COLO668 (cell line): ENCODE data around the gene TMC6.

ENCODE experiments used
- DNase-seq: peaks from one replicate; lab custom pipeline; 2025; ENCODE audit not compliant: unreplicated experiment; lab: John Stamatoyannopoulos, UW

Gene TMC6

GRCh38 chr17:78111727-78112517 lies 16.6 kb downstream of the TMC6 start:
- DNase-seq, result no peak

- no peak for DNase-seq
Measured at GRCh38 chr17:78111016-78111726, 17.4 kb downstream of the TMC6 start.

DNA sequence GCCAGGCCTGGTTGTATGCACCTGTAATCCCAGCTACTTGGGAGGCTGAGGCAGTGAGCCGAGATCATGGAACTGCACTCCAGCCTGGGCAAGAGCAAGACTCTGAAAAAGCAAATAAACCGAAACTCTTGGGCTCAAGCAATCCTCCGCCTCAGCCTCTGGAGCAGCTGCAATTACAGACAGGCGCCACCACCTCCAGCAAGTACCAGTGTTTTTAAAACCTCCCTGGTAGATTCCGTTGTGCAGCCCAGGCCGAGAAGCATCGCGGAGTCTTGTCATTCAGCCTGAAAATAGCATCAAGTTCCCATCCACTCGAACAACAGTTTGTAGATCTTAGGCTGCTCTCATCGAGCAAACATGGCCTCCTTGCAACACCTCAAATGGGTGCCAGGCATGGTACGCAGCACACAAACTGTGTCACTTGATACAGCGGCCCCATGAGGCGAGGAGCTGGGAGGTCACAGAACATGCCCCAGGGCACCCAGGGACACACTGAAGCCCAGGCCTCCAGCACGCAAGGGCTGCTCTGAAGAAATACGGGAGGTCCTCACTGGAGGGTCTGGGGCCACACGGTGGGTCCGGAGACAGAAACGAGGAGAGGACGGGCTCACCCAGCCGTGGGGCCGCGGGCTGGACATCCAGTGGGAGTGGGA lies 18.1 kb downstream of the TMC6 start:
- DNase-seq, result no peak

DNA sequence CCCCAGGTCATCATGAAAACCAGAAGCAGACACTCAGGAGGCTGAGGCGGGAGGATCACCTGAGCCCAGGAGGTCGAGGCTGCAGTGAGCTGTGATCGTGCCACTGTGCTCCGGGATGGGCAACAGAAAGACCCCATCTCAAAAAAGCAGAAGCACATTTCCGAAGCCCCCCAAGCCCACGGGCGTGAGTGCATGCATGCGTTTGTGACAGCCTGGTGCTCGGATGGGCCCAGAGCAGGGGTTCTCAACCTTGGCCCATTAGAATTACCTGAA lies 19.1 kb downstream of the TMC6 start:
- no peak for DNase-seq

DNA sequence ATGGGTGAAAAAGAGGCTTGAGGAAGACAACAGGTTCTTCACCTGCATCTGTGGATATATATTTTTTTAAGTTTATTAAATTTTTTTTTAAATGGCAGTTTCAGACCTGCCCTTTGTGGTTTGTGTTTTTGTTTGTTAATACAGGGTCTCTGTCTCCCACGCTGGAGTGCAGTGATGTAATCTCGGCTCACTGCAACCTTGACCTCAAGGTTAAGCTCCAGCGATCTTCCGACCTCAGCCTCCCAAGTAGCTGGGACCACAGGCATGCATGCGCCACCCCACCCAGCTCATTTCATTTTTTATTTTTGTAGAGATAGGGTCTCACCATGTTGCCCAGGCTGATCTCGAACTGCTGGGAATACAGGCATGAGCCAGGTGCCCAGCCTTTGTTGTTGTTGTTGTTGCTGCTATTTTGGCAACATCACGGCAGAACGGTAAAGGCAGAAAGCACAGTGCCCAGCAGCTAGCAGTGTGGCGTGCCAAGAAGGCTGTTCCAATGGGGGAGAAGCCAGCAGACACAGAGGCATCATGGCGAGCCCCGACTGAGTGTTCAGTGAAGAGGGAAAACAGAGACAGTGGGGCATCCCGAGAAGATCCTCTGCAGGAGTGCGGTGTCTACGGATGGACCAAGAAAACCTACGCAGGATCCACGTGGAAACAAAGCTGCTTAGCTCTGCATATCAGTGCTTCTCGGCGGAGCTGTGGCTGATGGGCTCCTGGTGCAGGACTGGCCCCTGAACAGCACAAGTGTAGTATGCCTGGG lies 19.6 kb downstream of the TMC6 start:
- DNase-seq, result no peak

DNA sequence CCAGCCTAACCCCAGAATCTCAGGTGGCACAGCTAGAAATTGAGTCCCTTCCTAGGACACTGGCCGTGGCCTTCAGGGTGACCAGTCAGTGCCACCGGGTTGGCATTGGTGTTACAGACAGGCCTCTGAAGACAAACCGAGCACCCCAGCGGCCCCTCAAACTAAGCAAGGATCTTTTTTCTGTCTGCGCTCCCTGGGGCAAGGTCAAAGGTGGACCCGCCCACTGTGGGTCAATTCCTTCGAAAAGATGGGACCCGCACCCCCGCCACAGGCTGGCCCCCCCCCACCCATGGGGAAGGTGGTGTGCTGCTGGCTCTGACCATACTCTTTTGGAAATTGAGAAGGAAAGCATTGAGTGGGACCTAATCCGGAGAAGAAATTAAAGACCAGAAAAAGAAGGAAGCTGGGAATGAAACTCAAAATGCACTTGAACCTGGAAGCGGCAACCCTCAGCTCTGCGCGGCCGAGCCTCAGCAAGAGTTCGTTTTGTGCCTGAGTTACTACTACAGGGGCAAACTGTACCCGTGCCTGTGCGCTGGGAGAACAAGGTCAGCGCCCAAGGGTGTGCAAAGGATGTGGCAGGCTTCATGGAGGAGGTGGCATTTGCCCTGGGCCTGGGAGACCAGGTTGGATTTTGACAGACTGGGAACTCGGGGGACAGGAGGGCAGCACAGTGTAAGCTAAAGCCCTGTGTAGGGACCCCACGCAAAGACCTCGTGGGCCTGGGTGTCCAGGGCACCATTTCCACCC lies 20.4 kb downstream of the TMC6 start:
- no peak for DNase-seq

- no peak for DNase-seq
Measured at GRCh38 chr17:78107457-78107856, 21.1 kb downstream of the TMC6 start.

DNA sequence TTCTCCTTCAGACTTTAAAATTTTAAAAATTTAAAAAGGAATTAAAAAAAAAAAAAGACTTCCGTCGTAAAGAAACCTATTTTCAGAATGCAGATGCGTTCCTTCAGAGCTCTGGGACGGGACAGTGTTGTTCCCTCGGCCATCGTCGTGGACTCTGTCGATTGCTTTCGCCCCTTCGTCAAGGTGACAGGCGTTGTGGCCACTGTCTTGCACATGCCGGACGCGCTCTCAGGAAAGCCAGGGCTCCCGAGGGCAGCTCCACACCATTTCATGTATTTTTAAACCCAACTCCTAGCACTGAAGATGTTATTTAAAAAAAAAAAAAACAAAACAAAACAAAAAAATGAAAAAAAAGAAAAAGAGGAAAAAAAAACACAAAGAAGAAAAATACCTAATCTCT lies 22.3 kb downstream of the TMC6 start:
- no peak for DNase-seq

- DNase-seq, result no peak
Measured at GRCh38 chr17:78105551-78105950, 23.0 kb downstream of the TMC6 start.

DNA sequence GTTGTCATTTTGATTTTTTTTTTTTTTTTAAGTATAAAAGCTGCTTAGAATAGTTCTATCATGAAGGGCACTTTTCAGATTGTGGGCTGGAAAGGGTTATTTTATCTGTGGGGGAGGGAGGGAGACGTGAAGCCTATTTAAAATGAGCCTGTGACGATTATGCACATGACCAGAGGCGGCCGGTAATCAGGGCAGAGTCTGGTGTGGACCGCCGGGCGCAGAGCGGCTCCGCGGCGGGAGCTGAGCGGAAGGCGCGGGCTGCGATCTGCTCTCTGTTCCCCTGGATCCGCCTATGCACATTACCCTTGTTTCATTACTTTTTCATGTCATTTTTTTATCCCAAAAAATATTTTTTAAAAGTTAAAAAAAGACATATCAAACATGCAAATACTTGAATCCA lies 23.5 kb downstream of the TMC6 start:
- DNase-seq, result no peak

- DNase-seq, result no peak
Measured at GRCh38 chr17:78104540-78104941, 24.0 kb downstream of the TMC6 start.

DNA sequence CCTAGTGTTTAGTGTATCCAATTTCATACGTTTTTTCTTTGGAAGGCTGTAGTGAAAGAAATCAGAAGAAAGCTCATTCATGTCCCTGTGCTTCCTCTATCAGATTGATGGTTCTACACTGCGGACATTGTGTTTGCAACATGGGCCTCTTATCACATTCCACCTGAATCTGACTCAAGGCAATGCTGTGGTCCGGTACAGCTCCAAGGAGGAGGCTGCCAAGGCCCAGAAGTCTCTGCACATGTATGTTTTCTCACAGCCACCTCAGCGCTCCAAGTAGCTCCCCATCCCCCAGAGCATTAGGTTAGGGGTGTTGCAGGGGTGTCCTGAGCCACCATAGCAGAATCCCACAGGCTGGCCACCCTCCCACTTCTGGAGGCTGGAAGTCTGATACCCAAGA lies 25.2 kb downstream of the TMC6 start:
- DNase-seq, result no peak

DNA sequence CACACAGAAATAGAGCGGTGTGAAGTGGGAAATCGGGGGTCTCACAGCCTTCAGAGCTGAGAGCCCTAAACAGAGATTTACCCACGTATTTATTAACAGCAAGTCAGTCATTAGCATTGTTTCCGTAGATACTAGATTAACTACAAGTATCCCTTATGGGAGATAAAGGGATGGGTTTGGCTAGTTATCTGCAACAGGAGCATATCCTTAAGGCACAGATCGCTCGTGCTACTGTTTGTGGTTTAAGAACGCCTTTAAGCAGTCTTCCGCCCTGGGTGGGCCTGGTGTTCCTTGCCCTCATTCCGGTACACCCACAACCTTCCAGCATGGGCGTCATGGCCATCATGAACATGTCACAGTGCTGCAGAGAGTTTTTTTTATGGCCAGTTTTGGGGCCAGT lies 27.0 kb downstream of the TMC6 start:
- no peak for DNase-seq

GRCh38 chr17:78101112-78101511 lies 27.4 kb downstream of the TMC6 start:
- DNase-seq, result no peak

DNA sequence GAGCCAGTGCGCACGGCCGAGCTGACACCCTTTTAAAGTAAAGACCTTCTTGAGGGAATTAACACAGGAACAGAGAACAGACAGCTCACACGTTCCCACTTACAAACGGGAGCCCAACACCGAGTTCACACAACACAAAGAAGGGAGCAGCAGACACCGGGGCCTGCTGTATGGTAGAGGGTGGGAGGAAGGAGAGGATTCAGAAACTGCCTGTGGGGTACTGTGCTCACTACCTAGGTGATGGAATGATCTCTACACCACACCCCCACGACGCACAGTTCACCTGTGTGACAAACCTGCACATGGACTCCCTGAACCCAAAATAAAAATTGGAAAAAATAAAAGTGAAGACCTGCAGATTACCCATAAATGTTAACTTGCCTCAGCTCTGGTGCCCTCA lies 32.5 kb downstream of the TMC6 start:
- no peak for DNase-seq

DNA sequence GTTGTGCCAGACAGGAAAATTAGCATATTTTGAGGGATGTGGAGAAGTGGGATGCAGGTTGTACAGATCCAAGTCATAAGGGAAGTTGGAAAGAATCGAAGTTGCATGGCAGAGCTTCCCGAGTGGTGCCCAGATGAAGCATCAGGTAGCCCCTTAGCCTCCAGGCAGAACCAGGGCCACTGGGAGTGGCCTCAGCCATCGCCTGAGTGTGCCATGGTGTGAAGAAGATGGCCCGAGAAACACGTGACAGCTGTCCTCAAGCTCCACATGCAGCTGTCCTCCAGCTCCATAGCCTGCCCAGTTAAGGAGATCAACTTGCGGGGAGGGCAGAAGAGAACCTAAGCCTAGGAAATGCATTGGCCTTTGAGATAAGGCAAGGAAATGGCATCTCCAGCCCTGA lies 33.5 kb downstream of the TMC6 start:
- no peak for DNase-seq

DNA sequence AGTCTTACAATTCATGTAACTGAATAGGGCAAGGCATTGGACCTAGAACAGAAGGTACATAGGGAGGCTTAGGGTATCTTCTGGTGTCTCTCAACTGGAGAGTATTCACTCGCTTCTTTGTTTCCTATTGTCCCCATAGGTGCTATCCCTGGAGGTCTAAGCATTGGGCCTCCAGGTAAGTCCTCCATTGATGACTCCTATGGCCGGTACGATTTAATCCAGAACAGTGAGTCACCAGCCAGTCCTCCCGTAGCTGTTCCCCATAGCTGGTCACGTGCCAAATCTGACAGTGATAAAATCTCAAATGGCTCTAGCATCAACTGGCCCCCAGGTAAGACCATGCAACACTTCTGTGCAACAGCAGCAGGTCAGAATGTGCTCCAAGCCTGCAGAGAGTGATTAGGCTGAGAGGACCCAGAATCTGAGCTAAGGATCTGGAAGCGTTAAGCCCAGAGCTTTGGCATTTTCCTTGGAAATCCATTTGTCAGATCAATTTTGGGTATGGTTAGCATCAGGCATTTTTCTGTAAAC lies 35.7 kb downstream of the TMC6 start:
- no peak for DNase-seq

GRCh38 chr17:78089576-78090281 lies 38.8 kb downstream of the TMC6 start:
- DNase-seq, result no peak

DNA sequence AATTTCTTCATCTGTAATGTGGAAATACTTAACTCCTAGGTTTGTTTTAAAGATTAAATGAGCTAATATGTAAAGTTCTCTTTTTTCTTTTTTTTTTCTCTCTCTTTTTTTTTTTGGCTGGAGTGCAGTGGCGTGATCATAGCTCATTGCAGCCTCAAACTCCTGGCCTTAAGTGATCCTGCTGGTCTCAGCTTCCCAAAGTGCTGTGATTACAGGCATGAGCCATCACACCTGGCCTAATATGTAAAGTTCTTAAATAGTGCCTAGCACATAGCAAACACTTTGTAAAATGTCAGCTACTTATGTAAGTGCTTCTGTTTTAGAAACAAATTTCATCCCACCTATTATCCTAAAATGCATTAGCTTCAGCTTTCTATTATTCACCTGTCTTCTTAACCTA lies 40.0 kb downstream of the TMC6 start:
- no peak for DNase-seq

GRCh38 chr17:78086740-78087139 lies 41.8 kb downstream of the TMC6 start:
- no peak for DNase-seq
